Measurements from ENCODE around the gene CGB1. TPM values are rescaled to one million over a fixed set of nuclear protein-coding genes. Genes with fewer than 3 reads are reported as not detected.

CGB1 gene
- total RNA-seq, 1 experiment from 2014 or later = not detected

GRCh38 chr19:48985711-48986110 is 51.0 kb downstream of the CGB1 start:
- TF ChIP-seq NR2C2 (CRISPR knock-in tag; IDR thresholded peaks at IDR 0.05) (no peak), CTCF (IDR thresholded peaks at IDR 0.05) (no peak), FOXP4 (CRISPR knock-in tag; IDR thresholded peaks at IDR 0.05) (no peak), ZNF416 (CRISPR knock-in tag; IDR thresholded peaks at IDR 0.05) (no peak), TEAD1 (CRISPR knock-in tag; IDR thresholded peaks at IDR 0.05) (no peak), MXD4 (CRISPR knock-in tag; IDR thresholded peaks at IDR 0.05; ENCODE audit: borderline replicate concordance) (no peak), FOXK1 (CRISPR knock-in tag; IDR thresholded peaks at IDR 0.05) (no peak), OVOL2 (CRISPR knock-in tag; IDR thresholded peaks at IDR 0.05; ENCODE audit: borderline replicate concordance) (no peak), ZNF219 (CRISPR knock-in tag; IDR thresholded peaks at IDR 0.05; ENCODE audit: borderline replicate concordance) (no peak), ZNF671 (CRISPR knock-in tag; IDR thresholded peaks at IDR 0.05) (no peak), ZBTB21 (CRISPR knock-in tag; IDR thresholded peaks at IDR 0.05; ENCODE audit: borderline replicate concordance) (no peak), NFYB (CRISPR knock-in tag; conservative IDR thresholded peaks at IDR 0.05; ENCODE audit: low read depth) (no peak)
- DNase-seq (ENCODE audit: low spot score) = no peak
- ChIA-PET POLR2A (interaction anchor here (0.6 kb wide), 1 partner anchor 117 kb away, joined by 3 read pairs; the partner anchor contains the start of gene PLEKHA4), CTCF (interaction anchor here (1.5 to 4.2 kb wide), 4 partner anchors 7 to 225 kb away, joined by 5 to 49 read pairs (median 16); partner anchors contain the start of genes GYS1 and RUVBL2)
- ATAC-seq = no peak
- peaks cover 7% of the 10 kb centered on the region for H3K4me1 Mint-ChIP-seq
- H3K4me3 Mint-ChIP-seq = no peak overlapping the region
- peaks cover 46% of the 10 kb centered on the region for H3K36me3 Mint-ChIP-seq
- H3K27me3 Mint-ChIP-seq (ENCODE audit: low read depth) = no peaks in the 10 kb centered on the region
- no peak overlapping the region for H3K27ac Mint-ChIP-seq
- H3K9me3 Mint-ChIP-seq = no peaks in the 10 kb centered on the region

Small RNA genes within 50 kb of the gene (microRNA-seq; reads per million reads assigned to microRNA genes)
- 1.0 reads per million for gene MIR6798 (ENCODE audit: borderline number of aligned reads)

Other genes starting within 250 kb of the CGB1 start
- 38.7 to 48.5 TPM (median 47.7 TPM) in 3 replicates for gene BCAT2, start 225.9 kb downstream of the CGB1 start, total RNA-seq (2021)
- 11.4 to 18.2 TPM (median 17.0 TPM) in 3 replicates for gene HSD17B14, start 200.4 kb downstream of the CGB1 start, total RNA-seq (2021)
- gene PLEKHA4, start 168.3 kb downstream of the CGB1 start, total RNA-seq (2021) = 14.8 to 17.7 TPM (median 16.8 TPM) in 3 replicates
- gene PPP1R15A, start 164.5 kb downstream of the CGB1 start, total RNA-seq (2021) = 17.0 to 19.5 TPM (median 17.9 TPM) in 3 replicates
- 3.1 to 5.6 TPM (median 3.9 TPM) in 3 replicates for gene TULP2, start 138.2 kb downstream of the CGB1 start, total RNA-seq (2021)
- 145 to 153 TPM (median 149 TPM) in 3 replicates for gene NUCB1, start 136.6 kb downstream of the CGB1 start, total RNA-seq (2021)
- 3.0 to 3.4 TPM (median 3.1 TPM) in 3 replicates for gene DHDH, start 103.2 kb downstream of the CGB1 start, total RNA-seq (2021)
- gene BAX, start 82.0 kb downstream of the CGB1 start, total RNA-seq (2021) = 346 to 387 TPM (median 351 TPM) in 3 replicates
- gene FTL, start 71.6 kb downstream of the CGB1 start, total RNA-seq (2021) = 1,061 to 1,225 TPM (median 1,202 TPM) in 3 replicates
- 45.9 to 52.0 TPM (median 46.1 TPM) in 3 replicates for gene GYS1, start 43.6 kb downstream of the CGB1 start, total RNA-seq (2021)
- gene RUVBL2, start 43.0 kb downstream of the CGB1 start, total RNA-seq (2021) = 168 to 178 TPM (median 169 TPM) in 3 replicates
- gene LHB, start 19.8 kb downstream of the CGB1 start, total RNA-seq (2021) = 1.3 TPM in 1 of 3 replicates, not detected in the others
- gene CGB3, start 12.6 kb downstream of the CGB1 start, total RNA-seq (2021) = not detected in 3 replicates
- gene CGB2, start 5.0 kb downstream of the CGB1 start, total RNA-seq (2021) = 1.1 to 1.2 TPM in 2 of 3 replicates, not detected in the other
- 0.30 to 0.62 TPM (median 0.35 TPM) in 3 replicates for gene CGB5, start 7.0 kb upstream of the CGB1 start, total RNA-seq (2021)
- 0.31 TPM in 1 of 3 replicates, not detected in the others for gene CGB8, start 12.2 kb upstream of the CGB1 start, total RNA-seq (2021)
- gene CGB7, start 20.9 kb upstream of the CGB1 start, total RNA-seq (2021) = 1.6 to 2.9 TPM (median 2.7 TPM) in 3 replicates
- 3.9 to 7.7 TPM (median 5.0 TPM) in 3 replicates for gene NTF4, start 27.9 kb upstream of the CGB1 start, total RNA-seq (2021)
- 0.09 TPM in 3 replicates for gene KCNA7, start 35.8 kb upstream of the CGB1 start, total RNA-seq (2021)
- 253 to 267 TPM (median 266 TPM) in 3 replicates for gene SNRNP70, start 48.6 kb upstream of the CGB1 start, total RNA-seq (2021)
- 5.1 to 5.7 TPM (median 5.1 TPM) in 3 replicates for gene LIN7B, start 77.5 kb upstream of the CGB1 start, total RNA-seq (2021)
- gene C19orf73, start 82.2 kb upstream of the CGB1 start, total RNA-seq (2021) = 3.1 to 3.4 TPM (median 3.2 TPM) in 3 replicates
- 25.5 to 30.1 TPM (median 27.3 TPM) in 3 replicates for gene PPFIA3, start 82.6 kb upstream of the CGB1 start, total RNA-seq (2021)
- 1.9 to 5.0 TPM (median 4.6 TPM) in 3 replicates for gene HRC, start 118.5 kb upstream of the CGB1 start, total RNA-seq (2021)
- 15.5 to 24.8 TPM (median 23.6 TPM) in 3 replicates for gene TRPM4, start 120.9 kb upstream of the CGB1 start, total RNA-seq (2021)

All from WTC11 (cell line).